Suppressor macrophage treated with lipopolysaccharide for 1 hour (primary cell): ENCODE measurements around the gene SLC26A4.

ENCODE experiments used
- DNase-seq, 3 donors: peaks; one replicate each; pipeline ENCODE4 v3.0.0-alpha.2; 2020 to 2022

Gene SLC26A4

DNA sequence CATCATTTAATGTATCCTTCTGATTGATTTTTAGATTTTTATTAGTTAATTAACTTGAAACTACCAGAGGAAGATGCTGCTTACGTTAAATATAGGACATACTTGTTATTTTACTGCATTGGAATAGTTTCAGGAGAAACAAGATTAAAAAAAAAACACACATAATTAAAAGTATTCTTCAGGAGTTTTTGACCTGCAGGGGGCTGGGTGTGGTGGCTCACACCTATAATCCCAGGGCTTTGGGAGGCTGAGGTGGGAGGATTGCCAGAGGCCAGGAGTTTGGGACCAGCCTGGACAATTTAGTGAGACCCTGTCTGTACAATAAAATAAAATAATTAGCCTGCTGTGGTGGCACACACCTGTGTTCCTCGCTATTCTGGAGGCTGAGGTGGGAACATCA, 94.0 kb downstream of the SLC26A4 start:
- DNase-seq = no peak

- no peak for DNase-seq
Observed at GRCh38 chr7:107758667-107759066, 98.0 kb downstream of the SLC26A4 start.

- DNase-seq = no peak
Observed at GRCh38 chr7:107767391-107767790, 106.8 kb downstream of the SLC26A4 start.
